ENCODE data around the gene XG.
"Not testable (repeated sequence)": the region's sequence is repeated elsewhere in the genome, so short reads cannot be mapped to it uniquely, and the experiment has no call there.

Gene XG

DNA sequence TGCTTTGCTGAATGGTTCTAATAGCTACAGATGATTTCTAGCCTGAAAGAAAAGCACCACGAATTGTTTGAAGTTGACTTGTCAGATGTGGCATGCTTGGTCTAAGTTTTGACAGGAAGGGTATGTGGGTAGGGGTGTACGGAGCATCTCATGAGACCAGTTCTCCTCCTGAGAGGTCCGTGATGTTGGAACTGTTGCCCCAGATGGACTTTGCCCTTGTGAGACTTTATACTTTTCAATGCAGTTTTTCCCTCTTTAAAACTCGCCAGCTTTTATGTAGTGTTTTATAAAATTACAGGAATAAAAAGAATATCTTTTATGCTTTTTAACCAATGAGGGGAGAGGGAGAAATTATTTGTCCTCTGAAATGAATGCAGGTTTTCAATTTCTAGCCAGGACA is 16.6 kb upstream of the XG start:
- no peak for DNase-seq

DNA sequence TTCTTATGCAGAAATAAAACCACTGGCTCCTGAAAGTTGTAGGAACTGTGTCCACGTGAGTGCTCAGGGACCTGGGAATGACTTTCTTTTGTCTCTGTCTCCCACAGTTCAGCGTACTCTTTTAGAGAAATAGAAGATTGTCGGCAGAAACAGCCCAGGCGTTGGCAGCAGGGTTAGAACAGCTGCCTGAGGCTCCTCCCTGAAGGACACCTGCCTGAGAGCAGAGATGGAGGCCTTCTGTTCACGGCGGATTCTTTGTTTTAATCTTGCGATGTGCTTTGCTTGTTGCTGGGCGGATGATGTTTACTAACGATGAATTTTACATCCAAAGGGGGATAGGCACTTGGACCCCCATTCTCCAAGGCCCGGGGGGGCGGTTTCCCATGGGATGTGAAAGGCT is 11.2 kb upstream of the XG start:
- no peak for DNase-seq

DNA sequence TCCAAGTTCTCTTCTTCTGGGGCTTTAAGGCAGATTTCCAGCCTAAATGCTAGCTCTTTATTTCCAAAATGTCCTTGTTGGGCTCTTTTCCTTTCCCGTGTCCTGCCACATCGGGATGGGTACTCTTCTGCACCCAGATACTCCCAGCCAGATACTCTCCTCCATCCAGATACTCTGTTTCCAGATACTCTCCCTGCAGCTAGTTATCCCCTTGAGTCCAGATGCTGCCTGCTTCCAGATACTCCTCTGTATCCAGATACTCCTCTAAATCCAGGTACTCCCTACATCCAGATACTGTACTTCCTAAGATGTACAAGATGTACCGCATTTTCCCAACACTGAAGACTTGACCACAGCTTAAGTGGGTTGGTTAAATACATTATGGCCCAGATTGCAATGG is 10.5 kb upstream of the XG start:
- no peak for DNase-seq

DNA sequence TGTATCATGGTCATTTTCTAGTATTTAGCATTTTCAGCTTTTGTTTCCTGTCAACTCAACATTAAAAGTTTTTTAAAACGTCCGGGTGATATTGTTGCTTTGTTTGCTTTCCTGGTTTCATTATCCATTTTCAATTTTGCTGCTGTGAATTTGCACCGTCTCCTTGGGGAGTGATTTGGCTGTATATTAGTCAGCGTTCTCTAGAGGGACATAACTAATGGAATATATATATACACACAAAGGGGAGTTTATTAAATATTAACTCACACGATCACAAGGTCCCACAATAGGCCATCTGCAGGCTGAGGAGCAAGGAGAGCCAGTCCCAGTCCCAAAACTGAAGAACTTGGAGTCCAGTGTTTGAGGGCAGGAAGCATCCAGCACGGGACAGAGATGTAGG is 5.6 kb upstream of the XG start:
- not testable (repeated sequence) for DNase-seq

DNA sequence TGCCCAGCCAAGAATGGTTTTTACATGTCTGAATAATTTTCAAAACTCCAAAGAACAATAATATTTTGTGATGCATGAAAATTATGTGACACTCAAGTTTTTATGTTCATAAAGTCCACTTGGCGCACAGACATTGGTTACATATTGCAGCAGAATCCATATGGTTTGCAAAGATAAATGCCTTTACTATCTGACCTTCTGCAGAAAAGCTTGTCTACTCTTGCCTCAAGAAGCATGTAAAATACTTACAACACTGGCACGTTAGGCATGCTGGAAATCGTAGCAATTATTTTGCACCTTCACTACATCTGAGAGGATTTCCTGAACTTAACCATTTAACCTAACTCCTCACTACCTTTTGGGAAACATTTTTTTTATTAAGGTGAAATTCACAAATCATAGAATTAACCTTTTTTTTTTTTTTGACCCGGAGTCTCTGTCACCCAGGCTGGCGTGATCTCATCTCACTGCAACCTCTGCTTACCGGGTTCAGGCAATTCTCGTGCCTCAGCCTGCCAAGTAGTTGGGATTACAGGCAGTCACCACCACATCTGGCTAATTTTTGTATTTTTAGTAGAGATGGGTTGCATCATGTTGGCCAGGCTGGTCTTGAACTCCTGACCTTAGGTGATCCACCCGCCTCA is 3.5 kb upstream of the XG start:
- DNase-seq = no peak

DNA sequence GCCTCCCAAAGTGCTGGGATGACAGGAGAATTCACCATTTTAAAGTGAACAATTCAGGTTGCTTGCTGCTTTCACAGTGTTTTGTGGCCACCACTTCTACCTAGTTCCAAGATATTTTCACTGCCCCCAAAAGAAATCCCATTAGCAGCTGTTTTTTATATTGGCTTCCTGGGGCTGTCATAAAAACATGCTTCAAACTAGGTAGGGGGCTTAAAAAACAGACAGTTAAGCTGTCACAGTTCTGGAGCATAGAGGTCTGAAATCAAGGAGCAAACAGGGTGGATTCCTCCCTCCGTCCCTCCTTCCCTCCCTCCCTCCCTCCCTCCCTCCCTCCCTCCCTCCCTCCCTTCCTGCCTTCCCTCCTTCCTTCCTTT is 3.0 kb upstream of the XG start:
- DNase-seq = no peak

DNA sequence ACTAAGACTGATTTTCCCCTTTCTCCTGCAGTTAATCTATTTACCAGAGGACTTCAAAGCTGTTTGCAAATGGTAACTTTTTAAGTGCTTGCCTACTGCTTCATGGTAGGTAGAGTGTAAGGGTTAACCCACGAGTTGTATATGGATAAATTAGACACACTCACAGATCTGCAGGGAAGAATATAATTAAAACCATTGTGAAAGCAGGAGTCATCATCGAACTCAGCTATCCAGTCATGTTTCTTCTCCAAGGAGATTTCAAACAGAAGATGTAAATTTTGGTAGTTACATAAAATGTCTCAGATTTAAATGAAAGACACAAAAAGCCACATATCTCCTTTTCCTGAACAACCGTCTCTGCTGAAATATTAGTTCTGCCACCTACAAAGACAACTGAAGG is 549 bp upstream of the XG start:
- no peak for DNase-seq

DNA sequence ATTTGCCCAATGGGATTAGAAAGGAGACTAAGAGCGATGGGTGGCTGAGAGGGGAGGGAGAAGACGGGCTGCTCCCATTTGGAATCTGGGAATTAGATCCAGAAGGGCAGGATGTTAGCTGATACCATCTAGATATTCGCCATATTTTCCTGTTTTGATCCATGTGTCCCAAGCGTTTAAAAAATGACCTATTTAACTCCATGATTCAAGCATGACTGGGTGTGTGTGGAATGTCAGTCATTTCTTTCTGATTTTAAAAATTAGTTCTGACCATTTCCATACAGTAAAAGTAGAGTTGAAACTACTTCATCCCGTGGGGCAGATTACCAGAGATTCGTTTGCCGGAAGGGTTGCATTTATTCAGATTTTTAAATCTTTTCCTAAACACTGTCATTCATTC is 601 bp downstream of the XG start:
- DNase-seq = not testable (repeated sequence)

DNA sequence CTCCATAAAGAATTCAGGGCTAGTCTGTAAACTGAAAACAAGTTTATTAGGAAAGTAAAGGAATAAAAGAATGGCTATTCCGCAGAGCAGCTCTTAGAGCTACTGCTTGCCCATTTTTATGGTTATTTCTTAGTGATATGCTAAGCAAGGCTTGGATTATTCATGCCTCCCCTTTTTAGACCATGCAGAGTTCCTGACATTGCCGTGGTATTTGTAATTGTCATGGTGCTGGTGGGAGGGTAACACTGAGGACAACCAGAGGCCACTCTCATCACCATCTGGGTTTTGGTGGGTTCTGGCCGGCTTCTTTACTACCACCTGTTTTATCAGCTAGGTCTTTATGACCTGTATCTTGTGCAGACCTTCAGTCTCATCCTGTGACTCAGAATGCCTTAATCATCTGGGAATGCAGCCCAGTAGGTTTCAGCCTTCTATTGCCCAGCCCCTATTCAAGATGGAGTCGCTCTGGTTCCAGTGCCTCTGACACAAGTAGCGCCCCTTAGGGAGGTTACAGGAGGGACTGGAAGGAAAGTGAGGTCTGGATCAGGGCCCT is 3.4 kb downstream of the XG start:
- DNase-seq = not testable (repeated sequence)

DNA sequence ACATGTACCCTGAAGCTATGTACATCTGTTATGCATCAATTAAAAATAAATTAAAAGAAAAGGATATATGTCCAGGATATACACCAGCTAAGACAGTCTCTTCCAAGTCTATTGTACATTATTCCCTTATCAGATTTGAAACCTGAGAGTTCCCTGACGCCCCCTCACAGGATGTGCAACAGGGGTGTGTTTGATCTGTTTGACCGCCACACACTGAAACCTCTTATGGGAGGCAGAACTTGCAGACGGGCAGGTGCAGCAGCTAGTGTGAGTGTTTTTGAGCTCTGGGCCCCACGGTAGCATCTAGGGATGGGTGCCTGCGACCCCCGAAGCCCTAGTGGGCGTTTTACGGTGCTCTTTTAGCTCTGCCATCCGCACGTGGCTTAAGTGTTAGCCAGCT is 4.7 kb downstream of the XG start:
- no peak for DNase-seq

DNA sequence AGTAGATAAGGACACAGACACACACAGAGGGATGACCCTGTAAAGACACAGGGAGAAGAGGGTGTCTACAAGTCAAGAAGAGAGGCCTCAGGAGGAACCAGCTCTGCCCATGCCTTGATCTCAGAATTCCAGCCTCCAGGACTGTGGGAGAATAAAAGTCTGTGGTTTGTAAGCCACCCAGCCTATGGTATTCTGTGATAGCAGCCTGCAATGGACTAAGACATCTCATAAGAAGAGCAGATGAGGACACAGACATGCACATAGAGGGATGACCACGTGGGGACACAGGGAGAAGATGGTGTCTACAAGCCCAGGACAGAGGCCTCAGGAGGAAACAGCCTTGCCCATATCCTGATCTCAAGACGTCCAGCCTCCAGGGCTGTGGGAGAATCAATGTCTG is 9.4 kb downstream of the XG start:
- DNase-seq = no peak

DNA sequence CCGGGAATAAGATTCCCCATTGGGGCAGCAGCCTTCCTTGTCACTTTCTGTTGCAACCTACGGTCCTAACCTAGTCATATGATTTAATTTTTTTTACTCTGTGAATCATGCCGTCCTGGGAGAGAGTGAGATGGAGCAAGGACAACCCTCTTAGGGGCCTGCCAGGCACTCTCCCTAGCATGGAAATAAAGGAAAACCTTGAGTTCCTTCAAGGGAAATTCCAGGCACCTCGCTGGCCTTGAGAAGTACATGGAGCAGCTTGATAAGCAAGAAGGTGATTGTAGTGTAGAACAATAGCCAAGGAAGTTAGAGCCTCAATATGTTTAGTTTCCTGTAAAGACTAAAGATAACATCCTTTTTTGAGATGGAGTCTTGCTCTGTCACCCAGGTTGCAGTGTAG is 10.8 kb downstream of the XG start:
- DNase-seq = not testable (repeated sequence)

DNA sequence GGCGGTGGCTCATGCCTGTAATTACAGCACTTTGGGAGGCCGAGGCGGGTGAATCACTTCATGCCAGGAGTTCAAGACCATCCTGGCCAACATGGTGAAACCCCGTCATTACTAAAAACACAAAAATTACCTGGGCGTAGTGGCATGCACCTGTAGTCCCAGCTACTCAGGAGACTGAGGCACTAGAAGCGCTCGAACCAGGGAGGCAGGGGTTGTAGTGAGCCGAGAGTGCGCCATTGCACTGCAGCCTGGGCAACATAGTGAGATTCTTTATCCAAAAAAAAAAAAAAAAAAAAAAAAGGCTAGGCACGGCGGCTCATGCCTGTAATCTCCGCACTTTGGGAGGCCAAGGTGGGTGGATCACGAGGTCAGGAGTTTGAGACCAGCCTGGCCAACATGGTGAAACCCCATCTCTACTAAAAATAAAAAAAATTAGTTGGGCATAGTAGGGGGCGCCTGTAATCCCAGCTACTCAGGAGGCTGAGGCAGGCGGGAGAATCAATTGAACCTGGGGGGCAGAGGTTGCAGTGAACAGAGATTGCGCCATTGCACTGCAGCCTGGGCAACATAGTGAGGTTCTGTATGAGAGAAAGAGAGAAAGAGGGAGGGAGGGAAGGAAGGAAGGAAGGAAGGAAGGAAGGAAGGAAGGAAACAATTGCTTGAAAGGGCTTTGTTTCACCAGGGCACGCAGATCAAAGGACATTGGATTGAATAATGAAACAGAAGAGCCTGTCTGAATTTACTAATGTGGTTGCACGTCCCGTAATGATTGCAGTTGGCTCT is 13.1 kb downstream of the XG start:
- not testable (repeated sequence) for DNase-seq

DNA sequence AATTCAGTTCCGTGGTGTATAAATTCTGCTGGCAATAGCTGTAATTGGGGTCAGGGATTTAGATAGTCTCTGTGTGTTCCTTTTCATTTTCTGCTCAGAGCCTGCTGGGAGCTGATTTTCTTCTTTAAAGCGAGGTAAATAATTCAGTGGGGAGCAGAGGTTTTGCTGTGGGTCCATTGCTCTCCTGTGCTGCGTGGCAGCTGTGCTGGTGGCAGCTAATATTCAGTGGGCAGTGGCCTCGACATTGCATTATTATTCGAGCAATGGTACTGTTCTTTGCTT is 13.7 kb downstream of the XG start:
- no peak for DNase-seq

DNA sequence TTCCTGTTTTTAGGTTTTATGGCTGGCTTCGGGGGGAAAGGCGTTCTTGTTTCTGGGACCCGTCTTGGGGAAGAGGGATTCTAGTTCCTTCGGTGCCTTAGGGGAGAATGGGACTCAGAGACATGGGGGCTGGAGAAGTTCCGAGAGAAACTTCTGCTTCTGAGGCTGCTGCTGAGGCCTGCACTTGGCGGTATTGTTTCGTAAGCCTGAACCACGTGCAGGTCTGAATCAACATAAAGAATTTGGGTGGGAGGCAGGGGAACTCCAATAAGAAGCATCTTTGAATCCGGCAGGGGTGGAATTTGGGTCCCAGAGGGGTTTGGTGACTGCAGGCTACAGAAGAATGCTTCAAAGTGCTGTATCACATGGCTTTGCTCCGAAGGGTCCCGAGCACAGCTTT is 15.1 kb downstream of the XG start:
- DNase-seq = no peak

DNA sequence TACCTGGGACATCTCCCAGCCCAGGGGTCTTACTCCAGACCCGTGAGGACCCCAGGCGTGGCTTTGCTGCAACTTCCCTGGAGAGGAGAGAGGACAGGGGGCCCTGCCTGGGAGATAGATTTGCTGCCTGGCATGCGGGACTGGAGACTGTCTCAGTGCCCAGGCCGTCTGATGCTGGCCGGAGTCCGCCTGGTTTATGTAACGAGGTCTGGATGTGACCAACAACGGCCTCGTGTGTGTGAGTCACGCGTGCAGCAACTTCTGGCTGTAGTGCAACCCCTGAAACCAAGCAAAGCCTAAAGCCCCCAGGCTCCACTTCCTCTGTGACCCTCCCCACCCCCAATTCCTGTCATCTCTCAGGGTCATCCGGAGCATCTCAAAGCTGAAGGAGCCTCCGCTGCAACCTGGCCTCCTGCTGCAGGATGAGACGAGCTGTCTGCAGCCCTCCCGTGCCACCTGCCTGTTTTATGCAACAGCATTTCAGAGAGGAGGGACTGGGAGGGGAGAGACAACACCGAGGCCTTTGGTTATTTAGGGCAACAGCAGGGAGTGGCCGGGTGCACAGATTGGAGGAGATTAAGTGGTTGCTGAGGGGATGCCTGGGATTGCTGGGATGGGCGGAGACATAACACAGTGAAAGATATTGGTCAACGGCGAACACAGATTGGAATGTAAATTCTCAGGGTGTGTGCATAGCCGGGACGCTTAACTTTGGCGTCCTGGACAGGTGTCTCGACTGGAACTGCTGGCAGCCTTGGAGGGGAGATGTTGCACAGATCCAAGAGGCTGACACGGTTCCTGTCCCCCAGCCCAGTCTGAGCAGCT is 16.0 kb downstream of the XG start:
- DNase-seq = no peak

DNA sequence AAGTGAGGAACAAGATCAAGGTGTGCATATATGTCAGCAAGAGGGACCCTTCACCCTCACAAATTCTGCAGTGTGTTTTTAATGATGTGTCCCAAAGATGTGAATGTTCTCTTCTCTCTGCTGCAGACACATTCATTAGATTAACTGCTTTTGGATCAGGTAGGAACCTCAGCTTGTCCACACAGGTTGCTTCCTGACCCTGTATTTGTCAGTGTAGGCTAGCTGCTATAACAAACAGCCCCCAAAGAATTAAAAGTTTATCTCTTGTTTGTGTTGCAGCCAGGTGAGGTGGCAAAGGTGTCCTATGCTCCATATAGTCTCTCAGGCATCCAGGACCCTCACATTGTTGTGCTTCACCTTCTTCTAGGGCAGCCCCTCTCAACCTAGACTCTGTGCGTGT is 17.8 kb downstream of the XG start:
- DNase-seq = no peak

DNA sequence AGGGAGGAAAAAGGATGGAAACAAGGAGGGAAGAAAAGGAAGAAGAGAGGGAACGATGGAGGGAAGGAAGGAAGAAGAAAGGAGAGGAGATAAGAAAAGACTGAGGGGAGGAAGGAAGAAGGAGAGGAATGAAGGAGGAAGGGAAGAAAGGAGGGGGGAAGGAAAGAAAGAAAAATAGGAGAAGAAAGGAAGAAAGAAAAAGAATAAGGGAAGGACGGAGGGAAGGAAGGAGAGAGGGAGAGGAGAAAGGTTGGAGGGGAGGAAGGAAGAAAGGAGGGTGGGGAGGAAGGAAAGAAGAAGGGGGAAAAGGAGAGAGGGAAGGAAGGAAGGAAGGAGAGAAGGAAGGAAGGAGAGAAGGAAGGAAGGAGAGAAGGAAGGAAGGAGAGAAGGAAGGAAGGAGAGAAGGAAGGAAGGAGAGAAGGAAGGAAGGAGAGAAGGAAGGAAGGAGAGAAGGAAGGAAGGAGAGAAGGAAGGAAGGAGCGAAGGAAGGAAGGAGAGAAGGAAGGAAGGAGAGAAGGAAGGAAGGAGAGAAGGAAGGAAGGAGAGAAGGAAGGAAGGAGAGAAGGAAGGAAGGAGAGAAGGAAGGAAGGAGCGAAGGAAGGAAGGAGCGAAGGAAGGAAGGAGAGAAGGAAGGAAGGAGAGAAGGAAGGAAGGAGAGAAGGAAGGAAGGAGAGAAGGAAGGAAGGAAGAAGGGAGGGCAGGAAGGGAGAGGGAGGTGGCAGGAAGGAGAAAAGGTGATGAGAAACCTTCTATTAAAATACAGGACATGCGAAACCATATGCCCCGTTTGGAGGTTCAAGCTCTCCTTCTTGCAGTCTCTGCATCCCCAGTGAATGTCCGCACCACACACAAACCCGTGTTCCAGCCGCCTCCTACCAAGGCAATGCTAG is 21.6 kb downstream of the XG start:
- DNase-seq = not testable (repeated sequence)

DNA sequence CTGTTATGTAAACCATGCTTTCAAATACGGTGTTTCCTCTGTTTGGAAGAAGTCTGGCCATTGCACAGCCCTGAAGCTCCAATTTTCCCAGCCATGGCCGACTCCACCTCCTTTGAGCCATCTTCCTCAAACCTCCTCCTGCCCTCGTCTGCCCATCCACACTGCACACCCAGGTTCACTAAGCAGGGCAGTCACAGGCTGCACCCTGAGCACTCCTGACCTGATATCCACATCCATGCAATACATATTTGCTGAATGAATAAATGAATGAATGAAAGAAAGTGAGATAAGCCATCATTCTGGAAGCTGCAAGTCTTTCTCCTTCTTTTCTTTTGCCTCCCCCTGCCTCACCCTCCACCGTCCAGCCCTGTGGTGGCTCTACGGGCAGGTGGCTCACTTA is 22.2 kb downstream of the XG start:
- DNase-seq = no peak

DNA sequence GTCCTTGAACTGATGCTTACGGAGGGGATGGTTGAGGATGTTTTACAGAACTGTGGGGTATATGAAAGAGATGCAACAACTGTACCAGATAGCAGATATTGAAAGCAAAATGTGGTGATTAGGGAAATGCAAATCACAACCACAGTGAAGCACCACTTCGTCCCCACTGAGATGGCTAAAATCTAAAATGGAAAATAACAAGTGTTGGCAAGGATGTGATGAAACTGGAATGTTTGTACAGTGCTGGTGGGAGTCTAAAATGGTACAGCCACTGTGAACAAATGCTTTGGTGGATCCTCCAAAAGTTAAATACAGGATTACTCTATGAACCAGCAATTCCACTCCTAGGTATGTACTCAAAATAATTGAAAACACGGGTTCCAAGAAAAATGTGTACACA is 22.9 kb downstream of the XG start:
- DNase-seq = no peak

DNA sequence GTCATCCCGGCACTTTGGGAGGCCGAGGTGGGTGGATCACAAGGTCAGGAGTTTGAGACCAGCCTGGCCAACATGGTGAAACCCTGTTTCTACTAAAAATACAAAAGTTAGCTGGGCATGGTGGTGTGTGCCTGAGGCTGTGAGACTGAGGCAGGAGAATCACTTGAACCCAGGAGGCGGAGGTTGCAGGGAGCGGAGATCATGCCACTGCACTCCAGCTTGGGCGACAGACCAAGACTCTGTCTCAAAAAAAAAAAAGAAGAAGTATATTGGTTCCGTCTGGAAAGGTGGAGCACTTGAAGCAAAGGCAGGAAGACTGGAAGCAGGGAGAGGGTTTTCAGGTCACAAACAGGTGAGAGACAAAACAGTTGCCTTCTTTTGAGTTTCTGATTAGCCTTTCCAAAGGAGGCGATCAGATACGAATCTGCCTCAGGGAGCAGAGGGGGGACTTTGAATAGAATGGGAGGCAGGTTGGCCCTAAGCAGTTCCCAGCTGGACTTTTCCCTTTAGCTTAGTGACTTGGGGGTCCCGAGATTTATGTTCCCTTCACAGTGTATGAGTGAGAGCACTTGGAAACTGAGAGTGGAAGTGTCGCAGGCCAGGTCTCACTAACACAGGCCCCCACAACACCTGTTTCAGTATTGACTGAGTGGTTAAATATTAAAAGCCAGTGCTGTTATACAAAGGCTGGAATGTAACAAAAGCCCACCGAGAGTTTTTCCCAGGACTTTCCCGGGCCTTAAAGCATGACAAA is 28.8 kb downstream of the XG start:
- not testable (repeated sequence) for DNase-seq

DNA sequence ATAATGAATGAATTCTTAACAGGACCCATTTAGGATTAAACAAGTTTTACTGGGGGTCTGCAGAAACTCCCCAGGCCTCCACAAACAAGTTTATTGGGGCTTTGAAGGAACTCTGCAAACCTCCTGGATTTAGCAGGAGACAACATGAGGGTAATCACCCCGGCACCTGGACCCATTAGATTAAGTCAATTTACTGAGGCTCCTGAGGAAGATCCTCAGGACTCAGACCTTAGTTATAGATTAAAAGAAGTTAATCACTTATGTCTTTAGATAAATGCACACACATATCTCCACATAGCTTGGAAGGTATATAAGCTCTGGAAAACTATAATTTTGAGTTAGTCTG is 29.4 kb downstream of the XG start:
- no peak for DNase-seq

Measured in CD4-positive, alpha-beta T cell treated with Interleukin-21 for 1 hour (primary cell).